SU-DHL-6 (cell line): ENCODE data around the gene GRM5.

Experiments
- EZH2phosphoT487 ChIP-seq: fragments of 200-600 bp; sonication (generic), shearing (Covaris generic); conservative IDR thresholded peaks from 2 replicates; pipeline ENCODE4 v1.6.1; 2018; ENCODE audit warnings: mild to moderate bottlenecking, antibody characterized with exemption, low read length, moderate library complexity, mixed read lengths
- TF ChIP-seq, protein P1 (sequence below): fragments of 200-600 bp; sonication (generic); IDR thresholded peaks from one replicate; pipeline ENCODE4 v1.5.1; 2017; ENCODE audit warnings: antibody characterized with exemption, mild to moderate bottlenecking, low read length, moderate library complexity; ENCODE audit not compliant: insufficient read depth, poor library complexity, severe bottlenecking

DNA sequence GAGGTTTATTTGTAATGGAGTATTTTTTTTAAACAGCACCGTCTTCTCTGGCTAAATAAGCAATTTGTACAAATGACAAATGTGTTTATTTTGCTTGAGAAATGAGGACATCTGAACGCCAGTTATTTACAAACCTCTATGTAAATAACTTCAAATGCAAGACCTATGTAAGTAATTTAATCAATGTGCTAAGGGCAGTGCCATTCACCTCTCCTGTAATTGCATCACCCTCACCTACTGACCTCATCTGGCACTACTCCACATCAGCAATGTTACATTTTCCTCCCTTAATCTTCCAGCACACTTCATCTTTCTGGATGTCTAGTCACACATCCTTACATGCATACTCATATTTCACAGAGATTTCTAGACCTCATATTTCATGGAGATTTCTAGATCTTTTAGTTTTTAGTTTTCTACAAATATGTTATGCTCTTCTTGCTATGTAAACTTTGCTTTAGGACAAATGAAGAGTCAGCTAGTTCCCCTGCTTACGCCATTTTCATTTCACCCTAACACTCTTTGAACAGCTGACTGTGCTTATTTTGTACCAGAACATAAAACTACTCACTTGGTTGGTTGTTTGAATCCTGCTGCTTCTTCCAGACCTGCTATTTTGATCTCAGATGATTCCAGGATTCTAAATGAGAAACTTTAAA is 238.6 kb downstream of the GRM5 start:
- TF ChIP-seq, protein P1, sequence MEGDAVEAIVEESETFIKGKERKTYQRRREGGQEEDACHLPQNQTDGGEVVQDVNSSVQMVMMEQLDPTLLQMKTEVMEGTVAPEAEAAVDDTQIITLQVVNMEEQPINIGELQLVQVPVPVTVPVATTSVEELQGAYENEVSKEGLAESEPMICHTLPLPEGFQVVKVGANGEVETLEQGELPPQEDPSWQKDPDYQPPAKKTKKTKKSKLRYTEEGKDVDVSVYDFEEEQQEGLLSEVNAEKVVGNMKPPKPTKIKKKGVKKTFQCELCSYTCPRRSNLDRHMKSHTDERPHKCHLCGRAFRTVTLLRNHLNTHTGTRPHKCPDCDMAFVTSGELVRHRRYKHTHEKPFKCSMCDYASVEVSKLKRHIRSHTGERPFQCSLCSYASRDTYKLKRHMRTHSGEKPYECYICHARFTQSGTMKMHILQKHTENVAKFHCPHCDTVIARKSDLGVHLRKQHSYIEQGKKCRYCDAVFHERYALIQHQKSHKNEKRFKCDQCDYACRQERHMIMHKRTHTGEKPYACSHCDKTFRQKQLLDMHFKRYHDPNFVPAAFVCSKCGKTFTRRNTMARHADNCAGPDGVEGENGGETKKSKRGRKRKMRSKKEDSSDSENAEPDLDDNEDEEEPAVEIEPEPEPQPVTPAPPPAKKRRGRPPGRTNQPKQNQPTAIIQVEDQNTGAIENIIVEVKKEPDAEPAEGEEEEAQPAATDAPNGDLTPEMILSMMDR = no peak
- TF ChIP-seq EZH2phosphoT487 = no peak
